ENCODE measurements around the gene ZNF322.

Gene ZNF322

GRCh38 chr6:26588965-26589364 lies 70.6 kb downstream of the ZNF322 start:
- DNase-seq, result no peak
